HepG2 (cell line): ENCODE results near the gene ACKR3. TPM values are rescaled to one million over a fixed set of nuclear protein-coding genes. Genes with fewer than 3 reads are reported as not detected.

ENCODE experiments used
- ATAC-seq: fragments of 200-7000 bp; cut with Tn5 transposase; 3 replicates; pipeline ENCODE4 v1.9.1; 2020; ENCODE audit warnings: mild to moderate bottlenecking, moderate library complexity
- BruUV-seq: library from RNA; stranded (reverse); fragments of 400-500 nt; replicated peaks from 2 replicates; lab custom pipeline; 2021; lab: Mats Ljungman, UMichigan
- CTCF ChIA-PET: fragments of 300-600 bp; formaldehyde crosslinking; extraction: SDS; loops from one replicate; lab custom pipeline; 2021; ENCODE audit warnings: low total read pairs, inconsistent platforms, low intra/inter-chr PET ratio; lab: Yijun Ruan, JAX
- POLR2A ChIA-PET: fragments of 350-600 bp; sonication (Branson Sonifier 250); formaldehyde crosslinking; loops from one replicate; lab custom pipeline; 2020; ENCODE audit warnings: antibody characterized with exemption, inconsistent platforms; lab: Yijun Ruan, JAX
- DNase-seq: peaks from one replicate; pipeline ENCODE4 v3.0.0-alpha.2; 2015; ENCODE audit warnings: low spot score
- FAIRE-seq: peaks from 3 replicates; lab custom pipeline; 2011; peaks lifted over from hg19 to GRCh38; lab: Jason Lieb, UNC
- H2AFZ ChIP-seq: one replicate; pipeline ENCODE4 v1.6.1; 2011; ENCODE audit warnings: low read length, inconsistent platforms
- H3K27ac ChIP-seq: fragments of 300-600 bp; 3 replicates; pipeline ENCODE4 v1.8.0; 2011; ENCODE audit warnings: mixed run types, mild to moderate bottlenecking, mixed read lengths, low read length, inconsistent platforms; ENCODE audit not compliant: insufficient read depth; ENCODE audit errors: extremely low read length
- H3K27me3 ChIP-seq, 2 experiments: fragments of 200-600 bp in 1 of 2; 2 replicates in 1 of 2; 3 replicates in 1 of 2; pipeline versions ENCODE4 v1.6.0 to v1.8.0; 2011; ENCODE audit warnings: low read length in 2 of 2, mild to moderate bottlenecking in 2 of 2, moderate library complexity in 2 of 2, inconsistent platforms in 1 of 2; ENCODE audit not compliant: insufficient read depth in 2 of 2, control insufficient read depth in 1 of 2
- H3K36me3 ChIP-seq, 2 experiments: fragments of 200-600 bp in 1 of 2; replicated peaks in 1 of 2; 2 replicates in 1 of 2; 3 replicates in 1 of 2; pipeline versions ENCODE4 v1.5.1 to v1.8.0; 2011; ENCODE audit warnings: low read length in 2 of 2, inconsistent platforms in 1 of 2; ENCODE audit not compliant: insufficient read depth in 2 of 2, control insufficient read depth in 1 of 2
- H3K4me1 ChIP-seq: 2 replicates; pipeline ENCODE4 v1.5.1; 2012; ENCODE audit warnings: low read length, inconsistent platforms; ENCODE audit not compliant: insufficient read depth
- H3K4me2 ChIP-seq: 2 replicates; pipeline ENCODE4 v1.6.0; 2011; ENCODE audit warnings: low read depth, low read length, inconsistent platforms
- H3K4me3 ChIP-seq, 3 experiments: fragments of 200-600 bp in 1 of 3; sonication (generic), shearing (Covaris generic) in 1 of 3; replicated peaks in 1 of 3; 2 replicates each; pipeline ENCODE4 v1.5.1; 2011 to 2016; ENCODE audit warnings: low read length in 3 of 3, inconsistent platforms in 2 of 3, low read depth in 2 of 3, mild to moderate bottlenecking in 2 of 3, control low read depth in 1 of 3, mixed read lengths in 1 of 3; ENCODE audit not compliant: insufficient read depth in 1 of 3
- H3K79me2 ChIP-seq: one replicate; pipeline ENCODE4 v1.6.1; 2011; ENCODE audit warnings: low read length, inconsistent platforms; ENCODE audit not compliant: insufficient read depth
- H3K9ac ChIP-seq: 2 replicates; pipeline ENCODE4 v1.6.0; 2011; ENCODE audit warnings: mild to moderate bottlenecking, low read depth, low read length, inconsistent platforms; ENCODE audit not compliant: insufficient read depth
- H3K9me3 ChIP-seq: 2 replicates; pipeline ENCODE4 v1.5.1; 2012; ENCODE audit warnings: mild to moderate bottlenecking, low read length
- H4K20me1 ChIP-seq: 2 replicates; pipeline ENCODE4 v1.6.0; 2011; ENCODE audit warnings: inconsistent platforms, mild to moderate bottlenecking, low read length, moderate library complexity; ENCODE audit not compliant: insufficient read depth
- ATAD3A ChIP-seq: sonication (generic); formaldehyde crosslinking; IDR thresholded peaks from 2 replicates; pipeline ENCODE4 v1.4.0; 2020; ENCODE audit warnings: missing genetic modification reagents
- FOXK2 ChIP-seq: fragments of 450-650 bp; IDR thresholded peaks from 2 replicates; pipeline ENCODE4 v1.6.1; 2016
- GLMP ChIP-seq: sonication (generic); formaldehyde crosslinking; IDR thresholded peaks from 2 replicates; pipeline ENCODE4 v1.9.0; 2021; ENCODE audit warnings: missing genetic modification reagents, mild to moderate bottlenecking, borderline replicate concordance
- HNF1A ChIP-seq, 2 experiments: sonication (generic) in 1 of 2; formaldehyde crosslinking in 1 of 2; IDR thresholded peaks; 2 replicates each; pipeline versions ENCODE4 v1.4.0 to v1.6.1; 2016 to 2020; ENCODE audit warnings: borderline replicate concordance in 1 of 2, low read depth in 1 of 2, mild to moderate bottlenecking in 1 of 2, missing genetic modification reagents in 1 of 2
- JARID2 ChIP-seq: sonication (generic); formaldehyde crosslinking; IDR thresholded peaks from 2 replicates; pipeline ENCODE4 v1.8.1; 2023; ENCODE audit warnings: missing genetic modification reagents, inconsistent platforms; ENCODE audit not compliant: insufficient replicate concordance
- KLF15 ChIP-seq: sonication (generic); formaldehyde crosslinking; IDR thresholded peaks from 2 replicates; pipeline ENCODE4 v1.8.1; 2023; ENCODE audit warnings: borderline replicate concordance, mild to moderate bottlenecking, inconsistent platforms, missing genetic modification reagents, mixed read lengths
- SALL1 ChIP-seq: sonication (generic); formaldehyde crosslinking; IDR thresholded peaks from 2 replicates; pipeline ENCODE4 v1.8.0; 2022; ENCODE audit warnings: mild to moderate bottlenecking, missing genetic modification reagents
- TRAFD1 ChIP-seq: sonication (generic); formaldehyde crosslinking; IDR thresholded peaks from 2 replicates; pipeline ENCODE4 v1.5.1; 2020; ENCODE audit warnings: missing genetic modification reagents, mild to moderate bottlenecking, borderline replicate concordance
- ZBTB14 ChIP-seq: sonication (generic); formaldehyde crosslinking; IDR thresholded peaks from 2 replicates; pipeline ENCODE4 v1.4.0; 2020; ENCODE audit warnings: missing genetic modification reagents
- ZFX ChIP-seq: sonication (generic); formaldehyde crosslinking; IDR thresholded peaks from 2 replicates; pipeline ENCODE4 v1.4.0; 2020; ENCODE audit warnings: mild to moderate bottlenecking, low read depth, missing genetic modification reagents, moderate library complexity
- ZNF530 ChIP-seq: sonication (generic); formaldehyde crosslinking; IDR thresholded peaks from 2 replicates; pipeline ENCODE4 v1.5.0; 2020; ENCODE audit warnings: low read depth, mild to moderate bottlenecking, missing genetic modification reagents
- ZNF556 ChIP-seq: sonication (generic); formaldehyde crosslinking; IDR thresholded peaks from 2 replicates; pipeline ENCODE4 v1.4.0; 2020; ENCODE audit warnings: mild to moderate bottlenecking, missing genetic modification reagents, borderline replicate concordance
- ZNF572 ChIP-seq: sonication (generic); formaldehyde crosslinking; IDR thresholded peaks from 2 replicates; pipeline ENCODE4 v1.5.1; 2020; ENCODE audit warnings: mild to moderate bottlenecking, missing genetic modification reagents
- ZNF772 ChIP-seq: sonication (generic); formaldehyde crosslinking; IDR thresholded peaks from 2 replicates; pipeline ENCODE4 v1.5.0; 2020; ENCODE audit warnings: mild to moderate bottlenecking, missing genetic modification reagents
- WGBS: methylation state at CpG from one replicate; pipeline ENCODE4 v1.1.6; 2017; ENCODE audit warnings: low lambda C conversion rate; 5-methylcytosine and 5-hydroxymethylcytosine counted together
- in situ Hi-C: cut with HindIII; loops from 2 replicates; pipeline ENCODE4 v1.10.0; 2017; ENCODE audit warnings: low pct_unique_long_range_greater_than_20kb; ENCODE audit not compliant: extremely low pct_ligation_motif_present
- intact Hi-C: fragments of 100-400 bp; cut with micrococcal nuclease; formaldehyde crosslinking; loops from one replicate; pipeline ENCODE4 v1.10.0; 2022; ENCODE audit not compliant: unreplicated experiment
- polyA plus RNA-seq, 8 experiments: library from polyadenylated mRNA; depleted of rRNA in 3 of 8; stranded (reverse) in 7 of 8; unstranded in 1 of 8; fragments of >200 nt; fragmentation: Illumina TruSeq in 4 of 8; extraction: Trizol in 4 of 8; gene quantifications; 2 replicates each; pipeline versions ENCODE4 v1.2.1 to v1.2.3, GENCODE V29; 2011 to 2016; ENCODE audit warnings: low read depth in 4 of 8, missing spikeins in 1 of 8, mixed read lengths in 1 of 8; ENCODE audit not compliant: insufficient read depth in 1 of 8
- total RNA-seq, 5 experiments: library from RNA; depleted of rRNA; stranded (reverse); fragments of >200 nt; fragmentation: Illumina TruSeq; extraction: Trizol; gene quantifications; 2 replicates each; pipeline ENCODE4 v1.2.3, GENCODE V29; 2016; ENCODE audit warnings: low read depth in 1 of 5

ACKR3 gene
- total and polyA plus RNA-seq, 2 of the 13 experiments (the other 11 are each of a cell fraction or from before 2014, with no cell fraction given), result not detected

GRCh38 chr2:236625156-236625690 is 55.6 kb downstream of the ACKR3 start:
- 37% methylated on average over 9 of the region's 10 CpGs for WGBS
- no peaks in the 10 kb centered on the region for H3K4me1 ChIP-seq
- no peak overlapping the region for H3K9ac ChIP-seq
- H3K27ac ChIP-seq, result no peak overlapping the region
- DNase-seq, result no peak
- no peak for ATAC-seq
- H3K27me3 ChIP-seq, result peaks cover 0 to 42% of the 10 kb centered on the region in 2 experiments; a peak in 4 of 5 replicates
- intact Hi-C loops (no loop called here), in situ Hi-C loops (no loop called here)
- BruUV-seq, result no TSS peak
- H3K4me3 ChIP-seq, result no peak overlapping the region
- no peaks in the 10 kb centered on the region for H4K20me1 ChIP-seq
- ChIA-PET POLR2A (no interaction called here), CTCF (no interaction called here)
- H2AFZ ChIP-seq, result no peak overlapping the region
- TF ChIP-seq JARID2 (CRISPR knock-in tag), result no peak
- no peak for TF ChIP-seq SALL1
- TF ChIP-seq FOXK2, result no peak
- no peak for TF ChIP-seq TRAFD1 (CRISPR knock-in tag)
- no peak for TF ChIP-seq ZFX
- no peak for TF ChIP-seq ZNF556 (CRISPR knock-in tag)
- no peak for TF ChIP-seq GLMP (CRISPR knock-in tag)
- TF ChIP-seq HNF1A (IDR thresholded peaks at IDR 0.05; ENCODE audit: low read depth), result no peak
- no peak for TF ChIP-seq HNF1A (CRISPR knock-in tag; IDR thresholded peaks at IDR 0.05; ENCODE audit: borderline replicate concordance)
- TF ChIP-seq ZNF530 (CRISPR knock-in tag), result no peak
- no peak for TF ChIP-seq ZNF772 (CRISPR knock-in tag)
- no peak for TF ChIP-seq KLF15 (CRISPR knock-in tag)
- TF ChIP-seq ZBTB14 (CRISPR knock-in tag), result no peak
- TF ChIP-seq ATAD3A (CRISPR knock-in tag), result no peak
- TF ChIP-seq ZNF572 (CRISPR knock-in tag), result no peak
- H3K9me3 ChIP-seq, result no peaks in the 10 kb centered on the region
- no peaks in the 10 kb centered on the region for H3K79me2 ChIP-seq
- H3K4me2 ChIP-seq, result no peak overlapping the region
- no peak for FAIRE-seq
- no peaks in the 10 kb centered on the region for H3K36me3 ChIP-seq
